ENCODE results near the gene PLEKHG5. TPM values are rescaled to one million over a fixed set of nuclear protein-coding genes. Genes with fewer than 3 reads are reported as not detected.

The PLEKHG5 gene
- total RNA-seq, 6 experiments from 2014 or later: 0.70 to 2.3 (median 1.5) TPM

- no peaks in the 10 kb centered on the region for H3K4me1 ChIP-seq
- no peak overlapping the region for H3K27ac ChIP-seq
- 79% methylated on average over 2 of the region's 7 CpGs for WGBS (ENCODE audit: insufficient coverage, low coverage, low lambda C conversion rate, missing lambda C conversion rate)
- H3K36me3 ChIP-seq: no peaks in the 10 kb centered on the region
- H3K27me3 ChIP-seq: no peaks in the 10 kb centered on the region
- no peaks in the 10 kb centered on the region for H3K9me3 ChIP-seq
- DNase-seq: no peak
- H3K4me3 ChIP-seq: no peak overlapping the region
- intact Hi-C loops (cut with DNase I): loop anchor here (5.0 to 10.0 kb wide), 2 partner anchors 151 to 164 kb away; no protein-coding TSS in a partner anchor
- TF ChIP-seq POLR2A (IDR thresholded peaks at IDR 0.05): no peak
- ATAC-seq: no peak
Observed at GRCh38 chr1:6483761-6484117, 7.7 kb downstream of the PLEKHG5 start.

- no peaks in the 10 kb centered on the region for H3K4me1 ChIP-seq
- DNase-seq: no peak
- no peak overlapping the region for H3K4me3 ChIP-seq
- peak in 2 of 4 donors; percentile 7 to 31 for ATAC-seq
- 79% methylated on average over 3 of the region's 14 CpGs for WGBS (ENCODE audit: insufficient coverage, low coverage, low lambda C conversion rate, missing lambda C conversion rate)
- TF ChIP-seq CTCF (IDR thresholded peaks at IDR 0.05) (no peak), POLR2A (IDR thresholded peaks at IDR 0.05) (no peak)
- no peak overlapping the region for H3K27ac ChIP-seq
- H3K36me3 ChIP-seq: no peaks in the 10 kb centered on the region
- intact Hi-C loops (cut with DNase I): loop anchor here (5.0 to 10.0 kb wide), 2 partner anchors 152 to 164 kb away; no protein-coding TSS in a partner anchor
- no peaks in the 10 kb centered on the region for H3K27me3 ChIP-seq
- no peaks in the 10 kb centered on the region for H3K9me3 ChIP-seq
Observed at GRCh38 chr1:6483017-6483760, 8.3 kb downstream of the PLEKHG5 start.

GRCh38 chr1:6481820-6482219, 9.6 kb downstream of the PLEKHG5 start:
- no peaks in the 10 kb centered on the region for H3K36me3 ChIP-seq
- H3K27ac ChIP-seq: no peak overlapping the region
- WGBS (ENCODE audit: insufficient coverage, low coverage, low lambda C conversion rate, missing lambda C conversion rate): 92% methylated on average over 3 of the region's 5 CpGs
- no peak overlapping the region for H3K4me3 ChIP-seq
- no peaks in the 10 kb centered on the region for H3K9me3 ChIP-seq
- TF ChIP-seq POLR2A (IDR thresholded peaks at IDR 0.05) (no peak), CTCF (IDR thresholded peaks at IDR 0.05) (no peak)
- intact Hi-C loops (cut with DNase I): loop anchor here (5.0 to 10.0 kb wide), 2 partner anchors 153 to 165 kb away; no protein-coding TSS in a partner anchor
- no peak for DNase-seq
- no peaks in the 10 kb centered on the region for H3K4me1 ChIP-seq
- no peak for ATAC-seq
- H3K27me3 ChIP-seq: no peaks in the 10 kb centered on the region

- Histone ChIP-seq H3K27ac (no peak overlapping the region), H3K9me3 (no peaks in the 10 kb centered on the region), H3K4me1 (peaks cover 0 to 4% (median 1%) of the 10 kb centered on the region in 4 donors), H3K27me3 (no peaks in the 10 kb centered on the region), H3K36me3 (no peaks in the 10 kb centered on the region), H3K4me3 (no peak overlapping the region)
- DNase-seq (no peak), ATAC-seq (no peak)
- intact Hi-C loops (cut with DNase I): no loop called here
- WGBS (ENCODE audit: insufficient coverage, low coverage, low lambda C conversion rate, missing lambda C conversion rate): 84% methylated on average over 10 of the region's 24 CpGs
- TF ChIP-seq CTCF (IDR thresholded peaks at IDR 0.05): no peak
- TF ChIP-seq POLR2A (IDR thresholded peaks at IDR 0.05): no peak
Observed at GRCh38 chr1:6477039-6477820, 14.2 kb downstream of the PLEKHG5 start.

- Histone ChIP-seq H3K27me3 (no peaks in the 10 kb centered on the region), H3K9me3 (no peaks in the 10 kb centered on the region), H3K36me3 (no peaks in the 10 kb centered on the region), H3K4me1 (peaks cover 0 to 9% (median 2%) of the 10 kb centered on the region in 4 donors), H3K27ac (no peak overlapping the region), H3K4me3 (no peak overlapping the region)
- ATAC-seq (no peak), DNase-seq (no peak)
- 74% methylated on average over 5 of the region's 5 CpGs for WGBS (ENCODE audit: insufficient coverage, low coverage, low lambda C conversion rate, missing lambda C conversion rate)
- intact Hi-C loops (cut with DNase I): no loop called here
- TF ChIP-seq POLR2A (IDR thresholded peaks at IDR 0.05) (no peak), CTCF (IDR thresholded peaks at IDR 0.05) (no peak)
Observed at GRCh38 chr1:6476483-6476882, 15.0 kb downstream of the PLEKHG5 start.

Measured in right lobe of liver (tissue), 6 donors.